Adrenal gland (tissue), 12 donors: ENCODE measurements around the gene NKAIN2. TPM values are rescaled to one million over a fixed set of nuclear protein-coding genes. Genes with fewer than 3 reads are reported as not detected.

Experiments
- DNase-seq, 7 donors: peaks; one replicate each; pipeline ENCODE4 v3.0.0-alpha.2; 2019 to 2020
- H3K27ac ChIP-seq, 5 donors: fragments of 200-600 bp; sonication (generic) in 4 of 5; 1 replicate in 3 of 5; 2 replicates in 2 of 5; pipeline versions ENCODE4 v1.5.1 to v1.8.0; 2016 to 2020; ENCODE audit warnings: mild to moderate bottlenecking in 1 of 5
- H3K27me3 ChIP-seq: fragments of 200-600 bp; 2 replicates; pipeline ENCODE4 v1.8.0; 2021
- H3K36me3 ChIP-seq, 2 donors: fragments of 200-600 bp; replicated peaks in 1 of 2; 1 replicate in 1 of 2; 2 replicates in 1 of 2; pipeline versions ENCODE4 v1.5.1 to v1.8.0; 2018 to 2022
- H3K4me1 ChIP-seq, 2 donors: fragments of 200-600 bp; replicated peaks in 1 of 2; 1 replicate in 1 of 2; 2 replicates in 1 of 2; pipeline versions ENCODE4 v1.5.1 to v1.8.0; 2018 to 2021
- H3K4me3 ChIP-seq, 4 donors: fragments of 200-600 bp; sonication (generic) in 3 of 4; one replicate each; pipeline ENCODE4 v1.5.1; 2016 to 2018
- H3K9me3 ChIP-seq, 3 donors: fragments of 200-600 bp; sonication (generic) in 1 of 3; replicated peaks in 1 of 3; 1 replicate in 2 of 3; 2 replicates in 1 of 3; pipeline versions ENCODE4 v1.5.1 to v1.8.0; 2016 to 2021
- CTCF ChIP-seq, 6 experiments: fragments of 450-650 bp in 4 of 6; fragments of 200-600 bp in 2 of 6; sonication (generic) in 1 of 6; IDR thresholded peaks; 1 replicate in 5 of 6; 2 replicates in 1 of 6; pipeline versions ENCODE4 v1.5.1 to v1.8.0; 2016 to 2021; ENCODE audit warnings: antibody characterized with exemption in 6 of 6, mild to moderate bottlenecking in 2 of 6, moderate library complexity in 1 of 6
- POLR2A ChIP-seq, 2 donors: fragments of 450-650 bp; IDR thresholded peaks; one replicate each; pipeline ENCODE4 v1.6.1; 2017; ENCODE audit warnings: antibody characterized with exemption in 2 of 2, mild to moderate bottlenecking in 2 of 2, moderate library complexity in 1 of 2
- WGBS, 4 donors: extraction: QIAGEN DNeasy Blood & Tissue Kit in 2 of 4; methylation state at CpG; one replicate each; pipeline versions ENCODE4 v1.1.5 to v1.1.7; 2013 to 2017; 5-methylcytosine and 5-hydroxymethylcytosine counted together
- intact Hi-C, 2 donors: fragments of 100-400 bp; cut with DNase I; formaldehyde crosslinking; loops; one replicate each; pipeline versions ENCODE4 v1.14.1 to v1.15.0; 2022 to 2023
- polyA plus RNA-seq, 3 donors: library from polyadenylated mRNA; stranded (reverse); fragments of 200-250 nt in 2 of 3; fragments of 350-450 nt in 1 of 3; fragmentation: Illumina TruSeq in 1 of 3; extraction: RNeasy Lipid Tissue Mini Kit (QIAGEN cat#74804) in 1 of 3; gene quantifications; one replicate each; pipeline ENCODE4 v1.2.3, GENCODE V29; 2013 to 2014
- total RNA-seq, 9 donors: library from RNA; depleted of rRNA in 4 of 9; stranded (reverse); fragments of >200 nt in 4 of 9; fragments of 120-200 nt in 1 of 9; fragmentation: NEBNext Ultra II Directional in 1 of 9; extraction: Animal tissue kit (Norgen Biotek cat#: 25700) in 1 of 9; gene quantifications; one replicate each; pipeline versions ENCODE4 v1.1.0 to v1.2.4, GENCODE V29; 2013 to 2023
- donor health status: healthy with polysubstance abuse.
- donor health status: Bipolar disorder and iron deficiency.
- donor health status: DM: yes; HTN: yes; CAD: no.
- donor health status: DM: no; HTN: no; CAD: no.
- donor health status: DM: no; HTN: no; CAD: no.
- donor health status: DM: yes; HTN: yes; CAD: no.

The NKAIN2 gene
- total and polyA plus RNA-seq, 12 donors, result under 0.01 to 0.61 (median 0.23) TPM; not detected in 3

- no peaks in the 10 kb centered on the region for H3K9me3 ChIP-seq
- WGBS, 4 donors, result 64 to 81% (median 72%) methylated on average over 2 of the region's 2 CpGs
- H3K4me1 ChIP-seq, result no peaks in the 10 kb centered on the region
- no peaks in the 10 kb centered on the region for H3K36me3 ChIP-seq
- H3K4me3 ChIP-seq, result no peak overlapping the region
- DNase-seq, result no peak
- H3K27me3 ChIP-seq, result no peaks in the 10 kb centered on the region
- intact Hi-C loops, result no loop called here
- no peak overlapping the region for H3K27ac ChIP-seq
- TF ChIP-seq POLR2A (IDR thresholded peaks at IDR 0.05), result no peak
These were observed 249.7 kb downstream of the NKAIN2 start for GRCh38 chr6:124053315-124053714.

GRCh38 chr6:124054034-124054433 is 250.4 kb downstream of the NKAIN2 start:
- Histone ChIP-seq H3K9me3 (no peaks in the 10 kb centered on the region), H3K4me3 (no peak overlapping the region), H3K4me1 (no peaks in the 10 kb centered on the region), H3K36me3 (no peaks in the 10 kb centered on the region), H3K27me3 (no peaks in the 10 kb centered on the region), H3K27ac (no peak overlapping the region)
- intact Hi-C loops, result no loop called here
- TF ChIP-seq CTCF (IDR thresholded peaks at IDR 0.05), result no peak
- TF ChIP-seq POLR2A (IDR thresholded peaks at IDR 0.05), result no peak
- no peak for DNase-seq

- no peak for DNase-seq
- no peaks in the 10 kb centered on the region for H3K27me3 ChIP-seq
- H3K27ac ChIP-seq, result no peak overlapping the region
- H3K9me3 ChIP-seq, result no peaks in the 10 kb centered on the region
- H3K36me3 ChIP-seq, result no peaks in the 10 kb centered on the region
- intact Hi-C loops, result no loop called here
- no peaks in the 10 kb centered on the region for H3K4me1 ChIP-seq
- H3K4me3 ChIP-seq, result no peak overlapping the region
- TF ChIP-seq POLR2A (IDR thresholded peaks at IDR 0.05) (no peak), CTCF (IDR thresholded peaks at IDR 0.05) (no peak)
These were observed 251.7 kb downstream of the NKAIN2 start for GRCh38 chr6:124055395-124055794.

- 52 to 76% (median 60%) methylated on average over 1 of the region's 1 CpG for WGBS, 4 donors
- intact Hi-C loops, result no loop called here
- no peak for DNase-seq
- TF ChIP-seq CTCF (IDR thresholded peaks at IDR 0.05) (no peak), POLR2A (IDR thresholded peaks at IDR 0.05) (no peak)
- Histone ChIP-seq H3K36me3 (no peaks in the 10 kb centered on the region), H3K9me3 (no peaks in the 10 kb centered on the region), H3K27me3 (no peaks in the 10 kb centered on the region), H3K4me3 (no peak overlapping the region), H3K27ac (no peak overlapping the region), H3K4me1 (no peaks in the 10 kb centered on the region)
These were observed 252.3 kb downstream of the NKAIN2 start for GRCh38 chr6:124055963-124056362.

GRCh38 chr6:124056407-124057334 is 253.0 kb downstream of the NKAIN2 start:
- H3K4me1 ChIP-seq, result no peaks in the 10 kb centered on the region
- no peak for DNase-seq
- no peaks in the 10 kb centered on the region for H3K9me3 ChIP-seq
- intact Hi-C loops, result no loop called here
- H3K27ac ChIP-seq, result no peak overlapping the region
- TF ChIP-seq POLR2A (IDR thresholded peaks at IDR 0.05) (no peak), CTCF (IDR thresholded peaks at IDR 0.05) (no peak)
- no peak overlapping the region for H3K4me3 ChIP-seq
- 26 to 36% (median 31%) methylated on average over 3 of the region's 3 CpGs for WGBS, 4 donors
- H3K36me3 ChIP-seq, result no peaks in the 10 kb centered on the region
- H3K27me3 ChIP-seq, result no peaks in the 10 kb centered on the region
